Ectodermal cell (in vitro differentiated cells): ENCODE results near the gene ID3.

Experiments used
- H3K27ac ChIP-seq: 2 replicates; pipeline ENCODE4 v1.7.0; 2013; ENCODE audit warnings: mild to moderate bottlenecking, low read depth, low read length; ENCODE audit not compliant: insufficient read depth, poor library complexity, severe bottlenecking
- H3K27me3 ChIP-seq: 2 replicates; pipeline ENCODE4 v1.7.0; 2013; ENCODE audit warnings: mild to moderate bottlenecking, low read length; ENCODE audit not compliant: insufficient read depth, control insufficient read depth, poor library complexity, severe bottlenecking
- H3K36me3 ChIP-seq: one replicate; pipeline ENCODE4 v1.7.0; 2013; ENCODE audit warnings: low read length; ENCODE audit not compliant: control insufficient read depth, insufficient read depth
- H3K4me1 ChIP-seq: one replicate; pipeline ENCODE4 v1.7.0; 2013; ENCODE audit warnings: low read length; ENCODE audit not compliant: control insufficient read depth, insufficient read depth
- H3K4me3 ChIP-seq: 2 replicates; pipeline ENCODE4 v1.7.0; 2013; ENCODE audit warnings: low read depth, low read length, control low read depth; ENCODE audit not compliant: insufficient read depth
- H3K9me3 ChIP-seq: 2 replicates; pipeline ENCODE4 v1.7.0; 2013; ENCODE audit warnings: mild to moderate bottlenecking, low read length, moderate library complexity; ENCODE audit not compliant: control insufficient read depth
- WGBS, 2 experiments: methylation state at CpG; one replicate each; pipeline ENCODE4 v1.1.7; 2013; ENCODE audit warnings: missing lambda C conversion rate in 2 of 2; 5-methylcytosine and 5-hydroxymethylcytosine counted together

Gene ID3

GRCh38 chr1:23526329-23527041, 32.8 kb downstream of the ID3 start:
- no peak overlapping the region for H3K27ac ChIP-seq
- WGBS, 2 experiments = 86 to 88% methylated on average over 8 of the region's 8 CpGs
- H3K9me3 ChIP-seq = no peaks in the 10 kb centered on the region
- H3K4me1 ChIP-seq = peaks cover 37% of the 10 kb centered on the region
- no peak overlapping the region for H3K4me3 ChIP-seq
- H3K36me3 ChIP-seq = peaks cover 6% of the 10 kb centered on the region
- peaks cover 18% of the 10 kb centered on the region for H3K27me3 ChIP-seq

- WGBS, 2 experiments = 66 to 73% methylated on average over 5 of the region's 5 CpGs
- Histone ChIP-seq H3K27me3 (peaks cover 15% of the 10 kb centered on the region), H3K36me3 (peaks cover 14% of the 10 kb centered on the region), H3K4me1 (peaks cover 36% of the 10 kb centered on the region), H3K27ac (no peak overlapping the region), H3K4me3 (no peak overlapping the region), H3K9me3 (no peaks in the 10 kb centered on the region)
Measured at GRCh38 chr1:23525558-23526250, 33.6 kb downstream of the ID3 start.

- no peaks in the 10 kb centered on the region for H3K9me3 ChIP-seq
- no peak overlapping the region for H3K27ac ChIP-seq
- WGBS, 2 experiments = 40 to 42% methylated on average over 9 of the region's 9 CpGs
- H3K4me3 ChIP-seq = no peak overlapping the region
- H3K36me3 ChIP-seq = peaks cover 15% of the 10 kb centered on the region
- H3K27me3 ChIP-seq = peaks cover 7% of the 10 kb centered on the region
- H3K4me1 ChIP-seq = peaks cover 30% of the 10 kb centered on the region
Measured at GRCh38 chr1:23524716-23525401, 34.4 kb downstream of the ID3 start.

GRCh38 chr1:23524163-23524562, 35.1 kb downstream of the ID3 start:
- no peak overlapping the region for H3K27ac ChIP-seq
- no peaks in the 10 kb centered on the region for H3K27me3 ChIP-seq
- 90 to 91% methylated on average over 3 of the region's 3 CpGs for WGBS, 2 experiments
- H3K36me3 ChIP-seq = peaks cover 15% of the 10 kb centered on the region
- peaks cover 23% of the 10 kb centered on the region for H3K4me1 ChIP-seq
- no peak overlapping the region for H3K4me3 ChIP-seq
- no peaks in the 10 kb centered on the region for H3K9me3 ChIP-seq

- Histone ChIP-seq H3K27me3 (no peaks in the 10 kb centered on the region), H3K9me3 (no peaks in the 10 kb centered on the region), H3K36me3 (peaks cover 21% of the 10 kb centered on the region), H3K27ac (no peak overlapping the region), H3K4me3 (no peak overlapping the region), H3K4me1 (peaks cover 21% of the 10 kb centered on the region)
- 92 to 95% methylated on average over 6 of the region's 7 CpGs for WGBS, 2 experiments
Measured at GRCh38 chr1:23522244-23522982, 36.9 kb downstream of the ID3 start.

- H3K27ac ChIP-seq = no peak overlapping the region
- H3K27me3 ChIP-seq = no peaks in the 10 kb centered on the region
- H3K4me1 ChIP-seq = peaks cover 21% of the 10 kb centered on the region
- peaks cover 21% of the 10 kb centered on the region for H3K36me3 ChIP-seq
- H3K9me3 ChIP-seq = no peaks in the 10 kb centered on the region
- 92 to 94% methylated on average over 16 of the region's 16 CpGs for WGBS, 2 experiments
- no peak overlapping the region for H3K4me3 ChIP-seq
Measured at GRCh38 chr1:23521588-23521987, 37.7 kb downstream of the ID3 start.

GRCh38 chr1:23517581-23517980, 41.7 kb downstream of the ID3 start:
- Histone ChIP-seq H3K27me3 (no peaks in the 10 kb centered on the region), H3K27ac (no peak overlapping the region), H3K9me3 (no peaks in the 10 kb centered on the region), H3K4me1 (no peaks in the 10 kb centered on the region), H3K4me3 (no peak overlapping the region), H3K36me3 (peaks cover 21% of the 10 kb centered on the region)
- WGBS, 2 experiments = 91 to 95% methylated on average over 9 of the region's 9 CpGs

- WGBS, 2 experiments = 96 to 97% methylated on average over 4 of the region's 4 CpGs
- no peaks in the 10 kb centered on the region for H3K27me3 ChIP-seq
- H3K4me1 ChIP-seq = no peaks in the 10 kb centered on the region
- peaks cover 11% of the 10 kb centered on the region for H3K36me3 ChIP-seq
- H3K27ac ChIP-seq = no peak overlapping the region
- H3K9me3 ChIP-seq = no peaks in the 10 kb centered on the region
- H3K4me3 ChIP-seq = no peak overlapping the region
Measured at GRCh38 chr1:23515905-23516304, 43.4 kb downstream of the ID3 start.

GRCh38 chr1:23514111-23514679, 45.1 kb downstream of the ID3 start:
- Histone ChIP-seq H3K9me3 (no peaks in the 10 kb centered on the region), H3K4me1 (no peaks in the 10 kb centered on the region), H3K27ac (no peak overlapping the region), H3K36me3 (peaks cover 14% of the 10 kb centered on the region), H3K27me3 (no peaks in the 10 kb centered on the region), H3K4me3 (no peak overlapping the region)
- WGBS, 2 experiments = 96 to 100% methylated on average over 3 of the region's 3 CpGs
